Tibial nerve (tissue), 4 donors: ENCODE data around the gene DDX46.

ENCODE experiments used
- EP300 ChIP-seq, 2 donors: sonication (generic); formaldehyde crosslinking; IDR thresholded peaks; one replicate each; pipeline ENCODE4 v1.6.1; 2017; ENCODE audit warnings: antibody characterized with exemption in 2 of 2, mild to moderate bottlenecking in 1 of 2
- POLR2A ChIP-seq, 2 donors: fragments of 450-650 bp; IDR thresholded peaks; one replicate each; pipeline ENCODE4 v1.6.1; 2017; ENCODE audit warnings: antibody characterized with exemption in 2 of 2, mild to moderate bottlenecking in 2 of 2, moderate library complexity in 2 of 2
- TF ChIP-seq, protein P1 (sequence below), 5 experiments: fragments of 200-600 bp in 3 of 5; fragments of 450-650 bp in 2 of 5; sonication (generic) in 3 of 5; IDR thresholded peaks; one replicate each; pipeline ENCODE4 v1.5.1; 2016 to 2019; ENCODE audit warnings: antibody characterized with exemption in 5 of 5, mild to moderate bottlenecking in 3 of 5, moderate library complexity in 2 of 5

- TF ChIP-seq, protein P1, sequence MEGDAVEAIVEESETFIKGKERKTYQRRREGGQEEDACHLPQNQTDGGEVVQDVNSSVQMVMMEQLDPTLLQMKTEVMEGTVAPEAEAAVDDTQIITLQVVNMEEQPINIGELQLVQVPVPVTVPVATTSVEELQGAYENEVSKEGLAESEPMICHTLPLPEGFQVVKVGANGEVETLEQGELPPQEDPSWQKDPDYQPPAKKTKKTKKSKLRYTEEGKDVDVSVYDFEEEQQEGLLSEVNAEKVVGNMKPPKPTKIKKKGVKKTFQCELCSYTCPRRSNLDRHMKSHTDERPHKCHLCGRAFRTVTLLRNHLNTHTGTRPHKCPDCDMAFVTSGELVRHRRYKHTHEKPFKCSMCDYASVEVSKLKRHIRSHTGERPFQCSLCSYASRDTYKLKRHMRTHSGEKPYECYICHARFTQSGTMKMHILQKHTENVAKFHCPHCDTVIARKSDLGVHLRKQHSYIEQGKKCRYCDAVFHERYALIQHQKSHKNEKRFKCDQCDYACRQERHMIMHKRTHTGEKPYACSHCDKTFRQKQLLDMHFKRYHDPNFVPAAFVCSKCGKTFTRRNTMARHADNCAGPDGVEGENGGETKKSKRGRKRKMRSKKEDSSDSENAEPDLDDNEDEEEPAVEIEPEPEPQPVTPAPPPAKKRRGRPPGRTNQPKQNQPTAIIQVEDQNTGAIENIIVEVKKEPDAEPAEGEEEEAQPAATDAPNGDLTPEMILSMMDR (IDR thresholded peaks at IDR 0.05) = no peak
- no peak for TF ChIP-seq POLR2A (IDR thresholded peaks at IDR 0.05)
- TF ChIP-seq EP300 (IDR thresholded peaks at IDR 0.05) = no peak
Observed at GRCh38 chr5:134794819-134795218, 36.2 kb downstream of the DDX46 start.
